Cerebellar nuclear complex (tissue), 1 donor: Measurements from ENCODE around the gene TIPRL.
"Not testable (repeated sequence)": the region's sequence is repeated elsewhere in the genome, so short reads cannot be mapped to it uniquely, and the experiment has no call there.

ENCODE experiments used
- DNase-seq, 2 experiments: peaks; one replicate each; lab custom pipeline; 2025; lab: John Stamatoyannopoulos, UW

Gene TIPRL

GRCh38 chr1:168159251-168159650, 19.5 kb upstream of the TIPRL start:
- DNase-seq = no peak

GRCh38 chr1:168159979-168160378, 18.8 kb upstream of the TIPRL start:
- no peak for DNase-seq

GRCh38 chr1:168161459-168161858, 17.3 kb upstream of the TIPRL start:
- DNase-seq = no peak

- no peak for DNase-seq
These were observed 15.1 kb upstream of the TIPRL start for GRCh38 chr1:168163670-168164069.

- DNase-seq = no peak
These were observed 14.0 kb upstream of the TIPRL start for GRCh38 chr1:168164771-168165170.

GRCh38 chr1:168167806-168168205, 11.0 kb upstream of the TIPRL start:
- no peak for DNase-seq

GRCh38 chr1:168170564-168171508, 7.9 kb upstream of the TIPRL start:
- no peak for DNase-seq

- DNase-seq = no peak
These were observed 6.4 kb upstream of the TIPRL start for GRCh38 chr1:168172250-168172915.

GRCh38 chr1:168178227-168178637, 530 bp upstream of the TIPRL start:
- no peak for DNase-seq

GRCh38 chr1:168179438-168180147, 831 bp downstream of the TIPRL start:
- DNase-seq = no peak

GRCh38 chr1:168180148-168180524, 1.4 kb downstream of the TIPRL start:
- no peak for DNase-seq

GRCh38 chr1:168181063-168181720, 2.4 kb downstream of the TIPRL start:
- not testable (repeated sequence) for DNase-seq

- DNase-seq = no peak
These were observed 8.4 kb downstream of the TIPRL start for GRCh38 chr1:168187177-168187576.

GRCh38 chr1:168190403-168190802, 11.6 kb downstream of the TIPRL start:
- no peak for DNase-seq

GRCh38 chr1:168195199-168196135, 16.7 kb downstream of the TIPRL start:
- DNase-seq = no peak

- DNase-seq = no peak
These were observed 20.3 kb downstream of the TIPRL start for GRCh38 chr1:168199056-168199455.

GRCh38 chr1:168202941-168203654, 24.3 kb downstream of the TIPRL start:
- DNase-seq = no peak

- no peak for DNase-seq
These were observed 27.3 kb downstream of the TIPRL start for GRCh38 chr1:168206111-168206510.

GRCh38 chr1:168207673-168208072, 28.9 kb downstream of the TIPRL start:
- not testable (repeated sequence) for DNase-seq

- DNase-seq = no peak
These were observed 31.6 kb downstream of the TIPRL start for GRCh38 chr1:168210312-168210711.
